HEK293 (cell line): ENCODE results near the gene BEND6.

Experiments used
- FEZF1 ChIP-seq: fragments of 450-650 bp; formaldehyde crosslinking; IDR thresholded peaks from 2 replicates; pipeline ENCODE4 v1.5.1; 2016; ENCODE audit warnings: missing biosample characterization, missing genetic modification characterization
- GLIS2 ChIP-seq: fragments of 450-650 bp; formaldehyde crosslinking; IDR thresholded peaks from 2 replicates; pipeline ENCODE4 v1.5.1; 2016; ENCODE audit warnings: missing biosample characterization, missing genetic modification characterization
- MEIS1 ChIP-seq: sonication (generic); formaldehyde crosslinking; IDR thresholded peaks from 2 replicates; pipeline ENCODE4 v1.8.1; 2022; ENCODE audit warnings: missing genetic modification reagents, mild to moderate bottlenecking, borderline replicate concordance
- MZF1 ChIP-seq: fragments of 450-650 bp; formaldehyde crosslinking; IDR thresholded peaks from 2 replicates; pipeline ENCODE4 v1.5.1; 2017; ENCODE audit warnings: missing biosample characterization, missing genetic modification characterization, borderline replicate concordance
- WT1 ChIP-seq: fragments of 450-650 bp; formaldehyde crosslinking; IDR thresholded peaks from 2 replicates; pipeline ENCODE4 v1.5.1; 2016; ENCODE audit warnings: missing biosample characterization, missing genetic modification characterization
- ZBTB48 ChIP-seq: fragments of 450-650 bp; formaldehyde crosslinking; IDR thresholded peaks from 2 replicates; pipeline ENCODE4 v1.5.1; 2016; ENCODE audit warnings: missing biosample characterization, missing genetic modification characterization
- ZBTB8A ChIP-seq: fragments of 450-650 bp; formaldehyde crosslinking; IDR thresholded peaks from 2 replicates; pipeline ENCODE4 v1.5.1; 2016; ENCODE audit warnings: missing biosample characterization, missing genetic modification characterization
- ZFHX2 ChIP-seq: fragments of 450-650 bp; formaldehyde crosslinking; conservative IDR thresholded peaks from 2 replicates; pipeline ENCODE4 v1.5.1; 2016; ENCODE audit warnings: missing biosample characterization, missing genetic modification characterization
- ZNF10 ChIP-seq: fragments of 450-650 bp; formaldehyde crosslinking; IDR thresholded peaks from 2 replicates; pipeline ENCODE4 v1.5.1; 2017; ENCODE audit warnings: missing biosample characterization, missing genetic modification characterization
- ZNF140 ChIP-seq: fragments of 450-650 bp; formaldehyde crosslinking; IDR thresholded peaks from 2 replicates; pipeline ENCODE4 v1.5.1; 2016; ENCODE audit warnings: missing biosample characterization, missing genetic modification characterization
- ZNF19 ChIP-seq: fragments of 450-650 bp; formaldehyde crosslinking; IDR thresholded peaks from 2 replicates; pipeline ENCODE4; 2016; ENCODE audit warnings: missing biosample characterization, missing genetic modification characterization, low read depth
- ZNF239 ChIP-seq: fragments of 450-650 bp; formaldehyde crosslinking; IDR thresholded peaks from 2 replicates; pipeline ENCODE4 v1.5.1; 2016; ENCODE audit warnings: missing biosample characterization, missing genetic modification characterization
- ZNF24 ChIP-seq: fragments of 450-650 bp; formaldehyde crosslinking; IDR thresholded peaks from 2 replicates; pipeline ENCODE4 v1.5.1; 2016; ENCODE audit warnings: missing biosample characterization, missing genetic modification characterization
- ZNF302 ChIP-seq: fragments of 450-650 bp; formaldehyde crosslinking; IDR thresholded peaks from 2 replicates; pipeline ENCODE4 v1.5.1; 2016; ENCODE audit warnings: missing biosample characterization, missing genetic modification characterization, low read depth
- ZNF473 ChIP-seq: fragments of 450-650 bp; formaldehyde crosslinking; IDR thresholded peaks from 2 replicates; pipeline ENCODE4 v1.5.1; 2017; ENCODE audit warnings: missing biosample characterization, missing genetic modification characterization
- ZNF555 ChIP-seq: fragments of 450-650 bp; formaldehyde crosslinking; conservative IDR thresholded peaks from 2 replicates; pipeline ENCODE4 v1.5.1; 2017; ENCODE audit warnings: missing biosample characterization, mild to moderate bottlenecking, missing genetic modification characterization, inconsistent platforms
- ZNF560 ChIP-seq: fragments of 450-650 bp; formaldehyde crosslinking; IDR thresholded peaks from 2 replicates; pipeline ENCODE4 v1.5.1; 2017; ENCODE audit warnings: missing biosample characterization, missing genetic modification characterization, borderline replicate concordance
- ZNF585B ChIP-seq: fragments of 450-650 bp; formaldehyde crosslinking; IDR thresholded peaks from 2 replicates; pipeline ENCODE4 v1.5.1; 2016; ENCODE audit warnings: missing biosample characterization, missing genetic modification characterization
- ZNF610 ChIP-seq: fragments of 450-650 bp; formaldehyde crosslinking; IDR thresholded peaks from 2 replicates; pipeline ENCODE4 v1.5.1; 2016; ENCODE audit warnings: missing biosample characterization, missing genetic modification characterization, borderline replicate concordance
- ZNF626 ChIP-seq: fragments of 450-650 bp; sonication (Bioruptor Pico); formaldehyde crosslinking; IDR thresholded peaks from 2 replicates; pipeline ENCODE4 v1.5.1; 2018; ENCODE audit warnings: missing biosample characterization, missing genetic modification characterization, inconsistent platforms
- ZNF837 ChIP-seq: fragments of 450-650 bp; formaldehyde crosslinking; IDR thresholded peaks from 2 replicates; pipeline ENCODE4 v1.5.1; 2016; ENCODE audit warnings: missing biosample characterization, missing genetic modification characterization
- ZSCAN30 ChIP-seq: fragments of 450-650 bp; IDR thresholded peaks from 2 replicates; pipeline ENCODE4 v1.5.1; 2018; ENCODE audit warnings: missing biosample characterization, mild to moderate bottlenecking, missing genetic modification characterization, moderate library complexity
- TF ChIP-seq, protein P1 (sequence below): fragments of 450-650 bp; formaldehyde crosslinking; IDR thresholded peaks from 2 replicates; pipeline ENCODE4 v1.5.1; 2016; ENCODE audit warnings: missing biosample characterization, missing genetic modification characterization
- TF ChIP-seq, protein P2 (sequence below): fragments of 450-650 bp; formaldehyde crosslinking; IDR thresholded peaks from 2 replicates; pipeline ENCODE4 v1.5.1; 2016; ENCODE audit warnings: missing biosample characterization, missing genetic modification characterization
- TF ChIP-seq, protein P3 (sequence below): fragments of 450-650 bp; formaldehyde crosslinking; IDR thresholded peaks from 2 replicates; pipeline ENCODE4 v1.5.1; 2017; ENCODE audit warnings: missing biosample characterization, missing genetic modification characterization
- TF ChIP-seq, protein P4 (sequence below): fragments of 450-650 bp; formaldehyde crosslinking; IDR thresholded peaks from 2 replicates; pipeline ENCODE4 v1.5.1; 2017; ENCODE audit warnings: missing biosample characterization, missing genetic modification characterization
- TF ChIP-seq, protein P5 (sequence below): fragments of 450-650 bp; formaldehyde crosslinking; IDR thresholded peaks from 2 replicates; pipeline ENCODE4 v1.5.1; 2016; ENCODE audit warnings: missing biosample characterization, missing genetic modification characterization

The BEND6 gene

DNA sequence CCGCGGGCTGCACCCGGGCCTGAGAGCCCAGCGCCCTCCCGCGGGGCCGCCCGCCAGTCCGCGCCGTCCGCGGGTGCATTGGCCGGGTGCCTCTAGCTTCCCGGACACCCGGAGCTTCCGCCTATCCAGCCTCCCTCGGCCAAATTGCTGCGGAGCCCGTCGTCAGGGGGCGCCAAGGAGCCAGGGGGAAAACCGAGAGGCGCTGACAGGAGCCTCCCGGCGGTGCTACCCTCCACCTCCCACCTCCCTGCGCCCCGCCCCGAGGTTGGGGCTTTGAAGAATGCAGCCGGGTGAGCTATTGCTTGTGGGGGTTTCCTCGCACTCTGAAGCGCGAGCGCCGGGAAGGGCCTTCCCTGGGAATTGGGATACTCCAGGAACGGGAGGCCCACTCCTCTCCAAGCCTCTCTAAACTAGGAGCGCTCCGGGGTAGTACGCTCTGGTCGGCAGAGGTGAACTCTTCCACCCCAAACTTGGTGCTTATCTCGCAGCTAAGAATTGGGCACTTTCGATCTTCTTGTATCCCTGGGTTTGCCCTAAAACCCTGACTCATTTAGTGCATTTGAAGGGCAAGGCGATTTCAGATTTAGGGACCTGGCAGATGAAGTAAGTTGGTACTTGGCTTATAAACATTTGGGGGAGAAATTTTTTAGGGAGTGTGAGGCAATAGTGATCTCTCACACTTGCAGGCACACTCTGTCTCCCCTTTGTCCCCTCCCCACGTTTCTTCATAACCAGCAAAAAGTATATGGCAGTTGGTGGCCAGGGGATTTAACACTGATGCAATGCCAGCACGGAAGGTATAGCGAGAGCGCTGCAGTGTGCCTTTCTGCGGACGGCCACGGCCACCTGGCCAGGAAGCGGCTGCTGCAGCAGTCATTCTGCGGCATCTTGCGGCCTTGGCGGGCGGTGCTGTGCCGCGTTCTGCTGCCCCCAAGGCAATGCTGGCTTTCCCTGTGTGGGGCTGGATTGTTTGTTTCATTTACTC is 556 bp downstream of the BEND6 start (continued):
- TF ChIP-seq, protein P1, sequence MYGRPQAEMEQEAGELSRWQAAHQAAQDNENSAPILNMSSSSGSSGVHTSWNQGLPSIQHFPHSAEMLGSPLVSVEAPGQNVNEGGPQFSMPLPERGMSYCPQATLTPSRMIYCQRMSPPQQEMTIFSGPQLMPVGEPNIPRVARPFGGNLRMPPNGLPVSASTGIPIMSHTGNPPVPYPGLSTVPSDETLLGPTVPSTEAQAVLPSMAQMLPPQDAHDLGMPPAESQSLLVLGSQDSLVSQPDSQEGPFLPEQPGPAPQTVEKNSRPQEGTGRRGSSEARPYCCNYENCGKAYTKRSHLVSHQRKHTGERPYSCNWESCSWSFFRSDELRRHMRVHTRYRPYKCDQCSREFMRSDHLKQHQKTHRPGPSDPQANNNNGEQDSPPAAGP (tag by site-specific recombination): no peak
- TF ChIP-seq ZFHX2 (peak; percentile 47), ZNF837 (tag by site-specific recombination) (no peak), ZNF560 (tag by site-specific recombination) (no peak), ZNF555 (no peak), ZSCAN30 (tag by site-specific recombination) (peak; percentile 83), MZF1 (tag by site-specific recombination) (peak; percentile 79; the same call in 1 of the 2 replicates), ZNF24 (tag by site-specific recombination) (no peak), WT1 (tag by site-specific recombination) (peak; percentile 71), ZNF626 (tag by site-specific recombination) (0 out of 2 replicates have a peak, but pooled peaks have one; percentile 11), ZNF239 (tag by site-specific recombination) (no peak), ZBTB8A (tag by site-specific recombination) (peak; percentile 97), FEZF1 (no peak; the same call in 1 of the 2 replicates), GLIS2 (peak; percentile 94), ZNF585B (tag by site-specific recombination) (no peak), ZNF10 (tag by site-specific recombination) (no peak), ZNF473 (tag by site-specific recombination) (no peak), ZNF140 (tag by site-specific recombination) (no peak), MEIS1 (CRISPR knock-in tag) (no peak), ZBTB48 (tag by site-specific recombination) (peak; percentile 98), ZNF19 (tag by site-specific recombination) (no peak), ZNF302 (tag by site-specific recombination) (no peak), ZNF610 (tag by site-specific recombination) (peak; percentile 50; the same call in 1 of the 2 replicates)
- TF ChIP-seq, protein P2, sequence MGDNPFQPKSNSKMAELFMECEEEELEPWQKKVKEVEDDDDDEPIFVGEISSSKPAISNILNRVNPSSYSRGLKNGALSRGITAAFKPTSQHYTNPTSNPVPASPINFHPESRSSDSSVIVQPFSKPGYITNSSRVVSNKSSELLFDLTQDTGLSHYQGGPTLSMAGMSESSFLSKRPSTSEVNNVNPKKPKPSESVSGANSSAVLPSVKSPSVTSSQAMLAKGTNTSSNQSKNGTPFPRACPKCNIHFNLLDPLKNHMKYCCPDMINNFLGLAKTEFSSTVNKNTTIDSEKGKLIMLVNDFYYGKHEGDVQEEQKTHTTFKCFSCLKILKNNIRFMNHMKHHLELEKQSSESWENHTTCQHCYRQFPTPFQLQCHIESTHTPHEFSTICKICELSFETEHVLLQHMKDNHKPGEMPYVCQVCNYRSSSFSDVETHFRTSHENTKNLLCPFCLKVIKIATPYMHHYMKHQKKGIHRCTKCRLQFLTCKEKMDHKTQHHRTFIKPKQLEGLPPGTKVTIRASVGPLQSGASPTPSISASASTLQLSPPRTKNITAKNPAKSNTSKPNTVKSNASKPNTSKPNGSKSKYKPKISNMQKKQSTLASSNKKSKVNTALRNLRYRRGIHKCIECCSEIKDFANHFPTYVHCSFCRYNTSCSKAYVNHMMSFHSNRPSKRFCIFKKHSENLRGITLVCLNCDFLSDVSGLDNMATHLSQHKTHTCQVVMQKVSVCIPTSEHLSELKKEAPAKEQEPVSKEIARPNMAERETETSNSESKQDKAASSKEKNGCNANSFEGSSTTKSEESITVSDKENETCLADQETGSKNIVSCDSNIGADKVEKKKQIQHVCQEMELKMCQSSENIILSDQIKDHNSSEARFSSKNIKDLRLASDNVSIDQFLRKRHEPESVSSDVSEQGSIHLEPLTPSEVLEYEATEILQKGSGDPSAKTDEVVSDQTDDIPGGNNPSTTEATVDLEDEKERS: no peak
- TF ChIP-seq, protein P3, sequence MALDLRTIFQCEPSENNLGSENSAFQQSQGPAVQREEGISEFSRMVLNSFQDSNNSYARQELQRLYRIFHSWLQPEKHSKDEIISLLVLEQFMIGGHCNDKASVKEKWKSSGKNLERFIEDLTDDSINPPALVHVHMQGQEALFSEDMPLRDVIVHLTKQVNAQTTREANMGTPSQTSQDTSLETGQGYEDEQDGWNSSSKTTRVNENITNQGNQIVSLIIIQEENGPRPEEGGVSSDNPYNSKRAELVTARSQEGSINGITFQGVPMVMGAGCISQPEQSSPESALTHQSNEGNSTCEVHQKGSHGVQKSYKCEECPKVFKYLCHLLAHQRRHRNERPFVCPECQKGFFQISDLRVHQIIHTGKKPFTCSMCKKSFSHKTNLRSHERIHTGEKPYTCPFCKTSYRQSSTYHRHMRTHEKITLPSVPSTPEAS (tag by site-specific recombination): no peak
- TF ChIP-seq, protein P4, sequence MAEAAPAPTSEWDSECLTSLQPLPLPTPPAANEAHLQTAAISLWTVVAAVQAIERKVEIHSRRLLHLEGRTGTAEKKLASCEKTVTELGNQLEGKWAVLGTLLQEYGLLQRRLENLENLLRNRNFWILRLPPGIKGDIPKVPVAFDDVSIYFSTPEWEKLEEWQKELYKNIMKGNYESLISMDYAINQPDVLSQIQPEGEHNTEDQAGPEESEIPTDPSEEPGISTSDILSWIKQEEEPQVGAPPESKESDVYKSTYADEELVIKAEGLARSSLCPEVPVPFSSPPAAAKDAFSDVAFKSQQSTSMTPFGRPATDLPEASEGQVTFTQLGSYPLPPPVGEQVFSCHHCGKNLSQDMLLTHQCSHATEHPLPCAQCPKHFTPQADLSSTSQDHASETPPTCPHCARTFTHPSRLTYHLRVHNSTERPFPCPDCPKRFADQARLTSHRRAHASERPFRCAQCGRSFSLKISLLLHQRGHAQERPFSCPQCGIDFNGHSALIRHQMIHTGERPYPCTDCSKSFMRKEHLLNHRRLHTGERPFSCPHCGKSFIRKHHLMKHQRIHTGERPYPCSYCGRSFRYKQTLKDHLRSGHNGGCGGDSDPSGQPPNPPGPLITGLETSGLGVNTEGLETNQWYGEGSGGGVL: peak; percentile 61
- TF ChIP-seq, protein P5, sequence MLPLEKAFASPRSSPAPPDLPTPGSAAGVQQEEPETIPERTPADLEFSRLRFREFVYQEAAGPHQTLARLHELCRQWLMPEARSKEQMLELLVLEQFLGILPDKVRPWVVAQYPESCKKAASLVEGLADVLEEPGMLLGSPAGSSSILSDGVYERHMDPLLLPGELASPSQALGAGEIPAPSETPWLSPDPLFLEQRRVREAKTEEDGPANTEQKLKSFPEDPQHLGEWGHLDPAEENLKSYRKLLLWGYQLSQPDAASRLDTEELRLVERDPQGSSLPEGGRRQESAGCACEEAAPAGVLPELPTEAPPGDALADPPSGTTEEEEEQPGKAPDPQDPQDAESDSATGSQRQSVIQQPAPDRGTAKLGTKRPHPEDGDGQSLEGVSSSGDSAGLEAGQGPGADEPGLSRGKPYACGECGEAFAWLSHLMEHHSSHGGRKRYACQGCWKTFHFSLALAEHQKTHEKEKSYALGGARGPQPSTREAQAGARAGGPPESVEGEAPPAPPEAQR: no peak
